K562 (cell line): Measurements from ENCODE around the gene ATCAY. TPM values are rescaled to one million over a fixed set of nuclear protein-coding genes. Genes with fewer than 3 reads are reported as not detected.
A peak's percentile ranks its signal among the peaks of the same experiment; 100 is the strongest.

Experiments
- ATAC-seq: fragments of 200-7000 bp; cut with Tn5 transposase; 3 replicates; pipeline ENCODE4 v1.9.1; 2020; ENCODE audit warnings: moderate library complexity
- BruUV-seq: library from RNA; stranded (reverse); fragments of 400-500 nt; replicated peaks from 2 replicates; lab custom pipeline; 2021; lab: Mats Ljungman, UMichigan
- CTCF ChIA-PET: fragments of 300-600 bp; formaldehyde crosslinking; extraction: SDS; loops from one replicate; lab custom pipeline; 2021; ENCODE audit warnings: low intra/inter-chr PET ratio; lab: Yijun Ruan, JAX
- POLR2A ChIA-PET: fragments of 300-600, 350-650 bp; sonication (Branson Sonifier 250); formaldehyde crosslinking; extraction: SDS; loops from one replicate; lab custom pipeline; 2021; ENCODE audit warnings: antibody characterized with exemption, inconsistent platforms; lab: Yijun Ruan, JAX
- DNase-seq, 4 experiments: peaks; one replicate each; pipeline versions ENCODE4 v3.0.0 to v3.0.0-alpha.2; 2011 to 2018; ENCODE audit warnings: low spot score in 3 of 4, mixed read lengths in 3 of 4; ENCODE audit errors: extremely low read depth in 1 of 4
- FAIRE-seq: peaks from 2 replicates; lab custom pipeline; 2011; peaks lifted over from hg19 to GRCh38; lab: Jason Lieb, UNC
- H2AFZ ChIP-seq: 2 replicates; pipeline ENCODE4 v1.6.0; 2011; ENCODE audit warnings: low read depth, low read length, control low read depth, inconsistent platforms
- H3K27ac ChIP-seq: fragments of 200-600 bp; 3 replicates; pipeline ENCODE4 v1.8.0; 2011; ENCODE audit warnings: low read depth, mild to moderate bottlenecking, control low read depth, inconsistent platforms, low read length, moderate library complexity, mixed read lengths; ENCODE audit errors: extremely low read depth
- H3K27me3 ChIP-seq, 2 experiments: fragments of 300-600 bp in 1 of 2; 2 replicates in 1 of 2; 3 replicates in 1 of 2; pipeline versions ENCODE4 v1.6.0 to v1.8.0; 2011; ENCODE audit warnings: inconsistent platforms in 2 of 2, low read length in 2 of 2, mild to moderate bottlenecking in 1 of 2, mixed read lengths in 1 of 2, moderate library complexity in 1 of 2; ENCODE audit not compliant: control insufficient read depth in 2 of 2, insufficient read depth in 2 of 2
- H3K36me3 ChIP-seq: fragments of 300-600 bp; 3 replicates; pipeline ENCODE4 v1.8.0; 2011; ENCODE audit warnings: mild to moderate bottlenecking, low read length, inconsistent platforms; ENCODE audit not compliant: control insufficient read depth, insufficient read depth
- H3K4me1 ChIP-seq, 2 experiments: fragments of 200-600 bp in 1 of 2; replicated peaks in 1 of 2; 2 replicates in 1 of 2; 3 replicates in 1 of 2; pipeline versions ENCODE4 v1.5.1 to v1.8.0; 2011; ENCODE audit warnings: inconsistent platforms in 2 of 2, low read length in 2 of 2, mild to moderate bottlenecking in 1 of 2, mixed read lengths in 1 of 2, moderate library complexity in 1 of 2; ENCODE audit not compliant: control insufficient read depth in 2 of 2, insufficient read depth in 2 of 2
- H3K4me2 ChIP-seq: 2 replicates; pipeline ENCODE4 v1.6.1; 2011; ENCODE audit warnings: low read length, control low read depth, inconsistent platforms, mixed read lengths; ENCODE audit not compliant: insufficient read depth
- H3K4me3 ChIP-seq: fragments of 200-600 bp; sonication (generic), shearing (Covaris generic); 2 replicates; pipeline ENCODE4 v1.5.1; 2016; ENCODE audit warnings: control low read depth, inconsistent platforms
- H3K79me2 ChIP-seq: fragments of 200-600 bp; 3 replicates; pipeline ENCODE4 v1.8.0; 2011; ENCODE audit warnings: low read length, inconsistent platforms; ENCODE audit not compliant: control insufficient read depth, insufficient read depth
- H3K9ac ChIP-seq, 2 experiments: 2 replicates each; pipeline versions ENCODE4 v1.6.0 to v1.6.1; 2011; ENCODE audit warnings: low read depth in 2 of 2, low read length in 2 of 2, control low read depth in 1 of 2, inconsistent platforms in 1 of 2, mild to moderate bottlenecking in 1 of 2, mixed read lengths in 1 of 2; ENCODE audit not compliant: insufficient read depth in 1 of 2
- H3K9me1 ChIP-seq: one replicate; pipeline ENCODE4 v1.6.0; 2011; ENCODE audit warnings: inconsistent platforms, mild to moderate bottlenecking, low read length, moderate library complexity; ENCODE audit not compliant: control insufficient read depth, insufficient read depth
- H3K9me3 ChIP-seq: replicated peaks from 2 replicates; pipeline ENCODE4 v1.5.1; 2011; ENCODE audit warnings: low read depth, low read length, inconsistent platforms; ENCODE audit not compliant: control insufficient read depth, insufficient read depth
- H4K20me1 ChIP-seq: replicated peaks from 2 replicates; pipeline ENCODE4 v1.6.1; 2011; ENCODE audit warnings: low read length, inconsistent platforms, mixed read lengths; ENCODE audit not compliant: control insufficient read depth, insufficient read depth
- ATF7 ChIP-seq: fragments of 450-650 bp; IDR thresholded peaks from 2 replicates; pipeline ENCODE4 v1.7.1; 2014; ENCODE audit warnings: mild to moderate bottlenecking, moderate library complexity
- EGR1 ChIP-seq: fragments of 450-650 bp; conservative IDR thresholded peaks from 2 replicates; pipeline ENCODE4 v1.6.1; 2017; ENCODE audit warnings: mild to moderate bottlenecking
- KDM4B ChIP-seq, 2 experiments: fragments of 450-650 bp in 1 of 2; sonication (generic) in 1 of 2; IDR thresholded peaks; 2 replicates each; pipeline ENCODE4 v1.6.1; 2016 to 2017; ENCODE audit warnings: borderline replicate concordance in 2 of 2, antibody characterized with exemption in 1 of 2, low read depth in 1 of 2, mild to moderate bottlenecking in 1 of 2
- MEF2A ChIP-seq: IDR thresholded peaks from 2 replicates; pipeline ENCODE4 v1.6.1; 2011; ENCODE audit warnings: low read depth, mild to moderate bottlenecking, low read length, moderate library complexity; ENCODE audit not compliant: control insufficient read depth
- POLR2AphosphoS2 ChIP-seq: IDR thresholded peaks from 2 replicates; pipeline ENCODE4 v1.6.1; 2012; ENCODE audit warnings: low read length, improper control_type of control experiment
- SMARCA4 ChIP-seq: fragments of 450-650 bp; IDR thresholded peaks from 2 replicates; pipeline ENCODE4 v1.6.1; 2016
- ZNF384 ChIP-seq: IDR thresholded peaks from 2 replicates; pipeline ENCODE4 v1.6.1; 2012; ENCODE audit warnings: low read depth, low read length, improper control_type of control experiment
- WGBS: fragments of 100-300 bp; shearing (Covaris generic); methylation state at CpG from one replicate; pipeline ENCODE4 v1.1.6; 2016; ENCODE audit warnings: low coverage, mixed read lengths; ENCODE audit not compliant: insufficient coverage; ENCODE audit errors: missing lambda C conversion rate; 5-methylcytosine and 5-hydroxymethylcytosine counted together
- in situ Hi-C: fragments of 300-500 bp; cut with MboI; formaldehyde crosslinking; loops from 4 replicates; pipeline ENCODE4 v1.15.0; 2018; ENCODE audit warnings: inconsistent platforms, mixed read lengths
- intact Hi-C: fragments of 100-400 bp; cut with micrococcal nuclease; formaldehyde crosslinking; loops from 2 replicates; pipeline ENCODE4 v1.14.2; 2022
- polyA plus RNA-seq, 8 experiments: library from polyadenylated mRNA; depleted of rRNA in 4 of 8; stranded (reverse) in 5 of 8; unstranded in 3 of 8; fragments of >200 nt; fragmentation: Nextera tagmentation in 2 of 8; fragmentation: Illumina TruSeq in 1 of 8; extraction: Ambion mirVana in 2 of 8; extraction: Trizol in 1 of 8; gene quantifications; 2 replicates each; pipeline versions ENCODE4 v1.2.1 to v1.2.3, GENCODE V29; 2011 to 2014; ENCODE audit warnings: inconsistent platforms in 1 of 8, missing spikeins in 1 of 8
- total RNA-seq, 7 experiments: library from RNA; depleted of rRNA in 6 of 7; stranded (reverse); fragments of >200 nt in 6 of 7; fragmentation: Illumina TruSeq in 2 of 7; extraction: Trizol in 2 of 7; gene quantifications; 2 replicates each; pipeline versions ENCODE4 v1.2.1 to v1.2.3, GENCODE V29; 2011 to 2021; ENCODE audit warnings: low replicate concordance in 1 of 7
- TF ChIP-seq, protein P1 (sequence below), 3 experiments: IDR thresholded peaks in 2 of 3; conservative IDR thresholded peaks in 1 of 3; 2 replicates each; pipeline ENCODE4 v1.5.1; 2011 to 2012; ENCODE audit warnings: low read length in 3 of 3, mild to moderate bottlenecking in 3 of 3, control low read depth in 2 of 3, improper control_type of control experiment in 1 of 3, inconsistent platforms in 1 of 3, low read depth in 1 of 3, mixed read lengths in 1 of 3, moderate library complexity in 1 of 3; ENCODE audit not compliant: insufficient read depth in 2 of 3
- TF ChIP-seq, protein P2 (sequence below): fragments of 250-450 bp; sonication (Bioruptor Pico); IDR thresholded peaks from 2 replicates; pipeline ENCODE4 v1.5.0; 2020; ENCODE audit warnings: mild to moderate bottlenecking
- TF ChIP-seq, protein P3 (sequence below): fragments of 150-350 bp; conservative IDR thresholded peaks from 2 replicates; pipeline ENCODE4 v1.6.1; 2014; ENCODE audit warnings: low read length

The ATCAY gene
- total and polyA plus RNA-seq, 9 of the 15 experiments (the other 6 are each of a cell fraction or from before 2014, with no cell fraction given) = not detected

DNA sequence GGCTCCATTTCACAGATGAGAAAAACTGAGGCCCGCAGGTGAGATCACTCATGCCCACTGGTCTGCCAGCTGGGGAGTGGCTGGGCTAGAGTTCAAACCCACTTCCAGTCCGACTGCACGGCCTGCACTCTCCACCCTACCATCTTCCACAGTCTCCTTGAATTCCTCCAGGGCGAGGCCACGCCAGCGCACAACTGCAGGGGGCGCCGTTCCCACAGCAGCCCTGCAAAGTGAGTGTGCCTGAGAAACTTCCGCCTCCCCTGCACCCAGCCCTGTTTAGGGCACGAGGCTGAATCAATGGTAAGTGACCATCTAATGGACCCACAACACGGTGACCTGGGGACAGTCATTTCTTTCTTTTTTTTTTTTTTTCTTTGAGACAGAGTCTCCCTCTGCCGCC lies 829 bp upstream of the ATCAY start (continued):
- TF ChIP-seq, protein P1, sequence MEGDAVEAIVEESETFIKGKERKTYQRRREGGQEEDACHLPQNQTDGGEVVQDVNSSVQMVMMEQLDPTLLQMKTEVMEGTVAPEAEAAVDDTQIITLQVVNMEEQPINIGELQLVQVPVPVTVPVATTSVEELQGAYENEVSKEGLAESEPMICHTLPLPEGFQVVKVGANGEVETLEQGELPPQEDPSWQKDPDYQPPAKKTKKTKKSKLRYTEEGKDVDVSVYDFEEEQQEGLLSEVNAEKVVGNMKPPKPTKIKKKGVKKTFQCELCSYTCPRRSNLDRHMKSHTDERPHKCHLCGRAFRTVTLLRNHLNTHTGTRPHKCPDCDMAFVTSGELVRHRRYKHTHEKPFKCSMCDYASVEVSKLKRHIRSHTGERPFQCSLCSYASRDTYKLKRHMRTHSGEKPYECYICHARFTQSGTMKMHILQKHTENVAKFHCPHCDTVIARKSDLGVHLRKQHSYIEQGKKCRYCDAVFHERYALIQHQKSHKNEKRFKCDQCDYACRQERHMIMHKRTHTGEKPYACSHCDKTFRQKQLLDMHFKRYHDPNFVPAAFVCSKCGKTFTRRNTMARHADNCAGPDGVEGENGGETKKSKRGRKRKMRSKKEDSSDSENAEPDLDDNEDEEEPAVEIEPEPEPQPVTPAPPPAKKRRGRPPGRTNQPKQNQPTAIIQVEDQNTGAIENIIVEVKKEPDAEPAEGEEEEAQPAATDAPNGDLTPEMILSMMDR (IDR thresholded peaks at IDR 0.05 in 2 of 3, conservative IDR thresholded peaks at IDR 0.05 in 1 of 3; ENCODE audit: insufficient read depth in 2 of 3, low read depth in 1 of 3, low read length in 3 of 3) = peak; percentile 29 to 57 (median 33)
- no peak for TF ChIP-seq KDM4B (IDR thresholded peaks at IDR 0.05; ENCODE audit: borderline replicate concordance in 2 of 2, low read depth in 1 of 2)
- TF ChIP-seq, protein P2, sequence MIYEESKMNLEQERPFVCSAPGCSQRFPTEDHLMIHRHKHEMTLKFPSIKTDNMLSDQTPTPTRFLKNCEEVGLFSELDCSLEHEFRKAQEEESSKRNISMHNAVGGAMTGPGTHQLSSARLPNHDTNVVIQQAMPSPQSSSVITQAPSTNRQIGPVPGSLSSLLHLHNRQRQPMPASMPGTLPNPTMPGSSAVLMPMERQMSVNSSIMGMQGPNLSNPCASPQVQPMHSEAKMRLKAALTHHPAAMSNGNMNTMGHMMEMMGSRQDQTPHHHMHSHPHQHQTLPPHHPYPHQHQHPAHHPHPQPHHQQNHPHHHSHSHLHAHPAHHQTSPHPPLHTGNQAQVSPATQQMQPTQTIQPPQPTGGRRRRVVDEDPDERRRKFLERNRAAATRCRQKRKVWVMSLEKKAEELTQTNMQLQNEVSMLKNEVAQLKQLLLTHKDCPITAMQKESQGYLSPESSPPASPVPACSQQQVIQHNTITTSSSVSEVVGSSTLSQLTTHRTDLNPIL = no peak
- no peak for TF ChIP-seq POLR2AphosphoS2
- no peak for TF ChIP-seq MEF2A

DNA sequence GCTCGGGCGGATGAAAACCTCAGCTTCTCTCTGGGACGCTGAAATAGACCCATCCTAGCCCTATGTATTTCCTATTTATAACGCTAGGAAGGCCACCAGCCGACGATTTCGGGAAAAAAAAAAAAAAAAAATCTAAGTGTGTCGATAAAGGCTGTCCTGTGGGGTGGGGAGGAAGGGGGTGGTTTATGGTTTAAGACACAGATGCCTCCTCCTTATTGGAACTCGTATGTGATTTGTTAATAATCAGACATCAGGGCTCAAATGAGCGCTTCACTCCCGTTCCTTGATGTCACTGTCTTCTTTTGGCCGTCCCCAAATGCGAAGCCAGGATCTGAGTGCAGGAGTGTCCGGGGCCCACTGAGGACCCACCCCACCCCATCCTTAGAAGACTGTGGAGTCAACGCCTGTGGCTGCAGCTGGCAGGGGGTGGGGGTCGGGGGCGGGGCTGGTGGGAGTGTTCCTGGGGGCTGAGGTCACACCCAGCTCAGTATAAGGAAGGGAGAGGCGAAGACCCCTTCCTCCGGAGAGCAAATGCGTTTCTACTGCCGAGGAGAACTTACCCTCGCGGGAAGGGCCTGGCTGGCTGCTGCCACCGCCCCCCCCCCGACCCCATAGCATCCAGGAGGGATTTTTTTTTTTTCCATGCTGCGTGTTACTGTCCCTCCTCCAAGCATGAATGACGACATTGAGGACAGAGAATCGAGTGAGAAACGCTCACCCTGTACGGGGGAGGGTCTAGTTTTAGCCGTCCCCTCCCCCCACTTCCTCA lies 971 bp downstream of the ATCAY start:
- in situ Hi-C loops (no loop called here), intact Hi-C loops (no loop called here)
- no peak overlapping the region for H3K27ac ChIP-seq
- H4K20me1 ChIP-seq = peaks cover 4% of the 10 kb centered on the region; the same call in 1 of the 2 replicates
- DNase-seq = peak in 2 of 4 experiments; percentile 25
- no peaks in the 10 kb centered on the region for H3K9me1 ChIP-seq
- WGBS = 4% methylated on average over 17 of the region's 31 CpGs
- no peaks in the 10 kb centered on the region for H3K36me3 ChIP-seq
- no peak overlapping the region for H3K4me3 ChIP-seq
- no peaks in the 10 kb centered on the region for H3K9me3 ChIP-seq
- BruUV-seq = no TSS peak
- no peak overlapping the region for H3K4me2 ChIP-seq
- H3K27me3 ChIP-seq = peaks cover 9 to 23% of the 10 kb centered on the region in 2 experiments; a peak in 4 of 5 replicates
- FAIRE-seq = no peak
- ChIA-PET POLR2A (interaction anchor here (0.5 to 1.6 kb wide), 3 partner anchors 8 to 705 kb away, joined by 3 to 5 read pairs (median 4); partner anchors contain the start of gene EEF2), CTCF (no interaction called here)
- peaks cover 0 to 4% of the 10 kb centered on the region in 2 experiments; a peak in 2 of 5 replicates for H3K4me1 ChIP-seq
- H3K9ac ChIP-seq = no peak overlapping the region
- peak; percentile 56; the same call in 2 of the 3 replicates for ATAC-seq
- TF ChIP-seq, protein P3, sequence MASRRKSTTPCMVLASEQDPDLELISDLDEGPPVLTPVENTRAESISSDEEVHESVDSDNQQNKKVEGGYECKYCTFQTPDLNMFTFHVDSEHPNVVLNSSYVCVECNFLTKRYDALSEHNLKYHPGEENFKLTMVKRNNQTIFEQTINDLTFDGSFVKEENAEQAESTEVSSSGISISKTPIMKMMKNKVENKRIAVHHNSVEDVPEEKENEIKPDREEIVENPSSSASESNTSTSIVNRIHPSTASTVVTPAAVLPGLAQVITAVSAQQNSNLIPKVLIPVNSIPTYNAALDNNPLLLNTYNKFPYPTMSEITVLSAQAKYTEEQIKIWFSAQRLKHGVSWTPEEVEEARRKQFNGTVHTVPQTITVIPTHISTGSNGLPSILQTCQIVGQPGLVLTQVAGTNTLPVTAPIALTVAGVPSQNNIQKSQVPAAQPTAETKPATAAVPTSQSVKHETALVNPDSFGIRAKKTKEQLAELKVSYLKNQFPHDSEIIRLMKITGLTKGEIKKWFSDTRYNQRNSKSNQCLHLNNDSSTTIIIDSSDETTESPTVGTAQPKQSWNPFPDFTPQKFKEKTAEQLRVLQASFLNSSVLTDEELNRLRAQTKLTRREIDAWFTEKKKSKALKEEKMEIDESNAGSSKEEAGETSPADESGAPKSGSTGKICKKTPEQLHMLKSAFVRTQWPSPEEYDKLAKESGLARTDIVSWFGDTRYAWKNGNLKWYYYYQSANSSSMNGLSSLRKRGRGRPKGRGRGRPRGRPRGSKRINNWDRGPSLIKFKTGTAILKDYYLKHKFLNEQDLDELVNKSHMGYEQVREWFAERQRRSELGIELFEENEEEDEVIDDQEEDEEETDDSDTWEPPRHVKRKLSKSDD = no peak
- peak; percentile 21; the same call in 1 of the 2 replicates for TF ChIP-seq EGR1
- TF ChIP-seq SMARCA4 = no peak
- TF ChIP-seq ATF7 = 0 out of 2 replicates have a peak, but pooled peaks have one; percentile 18
- peak; percentile 56; the same call in 1 of the 2 replicates for TF ChIP-seq ZNF384
- no peaks in the 10 kb centered on the region for H3K79me2 ChIP-seq
- H2AFZ ChIP-seq = no peak overlapping the region
